Nephron (organoid): ENCODE results near the gene RFC2.

Experiments
- H3K27ac Mint-ChIP-seq, 3 experiments: 2 replicates each; pipeline ENCODE4 v1.8.0; 2020; ENCODE audit warnings: mixed read lengths in 3 of 3, mild to moderate bottlenecking in 2 of 3, moderate library complexity in 1 of 3
- H3K27me3 Mint-ChIP-seq: 2 replicates; pipeline ENCODE4 v1.8.0; 2021; ENCODE audit warnings: low read depth, mild to moderate bottlenecking, moderate library complexity, mixed read lengths
- H3K36me3 Mint-ChIP-seq: 2 replicates; pipeline ENCODE4 v1.8.0; 2020; ENCODE audit warnings: low read depth, mixed read lengths
- H3K4me1 Mint-ChIP-seq: 2 replicates; pipeline ENCODE4 v1.8.0; 2020; ENCODE audit warnings: mixed read lengths
- H3K4me3 Mint-ChIP-seq, 3 experiments: 2 replicates each; pipeline ENCODE4 v1.8.0; 2020; ENCODE audit warnings: mild to moderate bottlenecking in 3 of 3, mixed read lengths in 3 of 3, moderate library complexity in 2 of 3
- H3K9me3 Mint-ChIP-seq: 2 replicates; pipeline ENCODE4 v1.8.0; 2020; ENCODE audit warnings: mixed read lengths
- TF ChIP-seq, protein P1 (sequence below), 3 experiments: fragments of 200-600 bp; sonication (generic); IDR thresholded peaks; one replicate each; pipeline ENCODE4 v1.5.0; 2021; ENCODE audit warnings: antibody characterized with exemption in 3 of 3; ENCODE audit not compliant: unreplicated experiment in 3 of 3

RFC2 gene

DNA sequence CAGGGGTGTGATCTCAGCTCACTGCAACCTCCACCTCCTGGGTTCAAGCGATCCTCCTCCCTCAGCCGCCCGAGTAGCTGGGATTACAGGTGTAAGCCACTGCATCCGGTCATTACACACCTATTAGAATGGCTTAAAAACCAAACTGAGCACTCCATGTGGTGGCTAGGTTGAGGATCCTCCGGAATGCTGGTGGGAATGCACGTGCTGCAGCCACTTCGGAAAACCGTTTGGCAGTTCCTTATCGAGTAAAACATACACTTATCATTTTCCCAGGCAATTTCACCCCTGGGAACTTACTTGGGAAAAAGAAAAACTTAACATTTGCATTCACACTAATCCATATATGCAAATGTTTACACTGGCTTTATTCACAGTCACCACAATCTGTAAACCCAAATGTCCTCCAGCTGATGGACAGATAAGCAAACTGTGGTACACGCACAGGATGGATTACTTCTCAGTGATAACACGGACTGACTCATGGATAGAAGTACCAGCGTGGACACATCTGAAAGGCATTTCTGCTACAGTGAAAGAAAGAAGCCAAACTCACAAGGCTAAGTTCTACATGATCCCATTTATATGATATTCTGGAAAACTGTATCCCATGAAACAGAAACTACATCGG, 20.4 kb downstream of the RFC2 start:
- Mint-ChIP-seq H3K9me3 (no peaks in the 10 kb centered on the region), H3K27ac (no peak overlapping the region), H3K27me3 (no peaks in the 10 kb centered on the region), H3K4me3 (no peak overlapping the region), H3K36me3 (peaks cover 52% of the 10 kb centered on the region), H3K4me1 (no peaks in the 10 kb centered on the region)
- TF ChIP-seq, protein P1, sequence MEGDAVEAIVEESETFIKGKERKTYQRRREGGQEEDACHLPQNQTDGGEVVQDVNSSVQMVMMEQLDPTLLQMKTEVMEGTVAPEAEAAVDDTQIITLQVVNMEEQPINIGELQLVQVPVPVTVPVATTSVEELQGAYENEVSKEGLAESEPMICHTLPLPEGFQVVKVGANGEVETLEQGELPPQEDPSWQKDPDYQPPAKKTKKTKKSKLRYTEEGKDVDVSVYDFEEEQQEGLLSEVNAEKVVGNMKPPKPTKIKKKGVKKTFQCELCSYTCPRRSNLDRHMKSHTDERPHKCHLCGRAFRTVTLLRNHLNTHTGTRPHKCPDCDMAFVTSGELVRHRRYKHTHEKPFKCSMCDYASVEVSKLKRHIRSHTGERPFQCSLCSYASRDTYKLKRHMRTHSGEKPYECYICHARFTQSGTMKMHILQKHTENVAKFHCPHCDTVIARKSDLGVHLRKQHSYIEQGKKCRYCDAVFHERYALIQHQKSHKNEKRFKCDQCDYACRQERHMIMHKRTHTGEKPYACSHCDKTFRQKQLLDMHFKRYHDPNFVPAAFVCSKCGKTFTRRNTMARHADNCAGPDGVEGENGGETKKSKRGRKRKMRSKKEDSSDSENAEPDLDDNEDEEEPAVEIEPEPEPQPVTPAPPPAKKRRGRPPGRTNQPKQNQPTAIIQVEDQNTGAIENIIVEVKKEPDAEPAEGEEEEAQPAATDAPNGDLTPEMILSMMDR (IDR thresholded peaks at IDR 0.05; ENCODE audit: unreplicated experiment in 3 of 3), result no peak

DNA sequence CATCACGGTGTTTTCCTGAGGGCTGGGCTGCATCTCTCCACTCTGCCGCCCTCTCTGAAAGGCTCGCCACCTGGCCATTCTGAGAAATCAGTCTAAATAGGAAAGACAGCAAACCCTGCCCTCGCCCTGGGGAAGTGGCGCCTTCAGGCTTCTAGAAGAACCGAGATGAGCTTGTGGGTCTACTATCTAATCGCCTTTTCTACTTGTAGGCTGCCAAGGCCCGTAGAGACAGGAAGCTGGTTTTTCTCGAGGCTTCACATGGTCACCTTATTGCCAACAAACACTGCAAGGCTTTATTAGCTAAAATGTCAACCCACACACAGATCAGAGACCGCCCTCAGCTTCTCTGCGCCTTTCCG, 23.0 kb downstream of the RFC2 start:
- TF ChIP-seq, protein P1 (IDR thresholded peaks at IDR 0.05; ENCODE audit: unreplicated experiment in 3 of 3), result no peak
- Mint-ChIP-seq H3K4me1 (no peaks in the 10 kb centered on the region), H3K4me3 (no peak overlapping the region), H3K9me3 (no peaks in the 10 kb centered on the region), H3K27ac (no peak overlapping the region), H3K36me3 (peaks cover 49% of the 10 kb centered on the region), H3K27me3 (no peaks in the 10 kb centered on the region)

DNA sequence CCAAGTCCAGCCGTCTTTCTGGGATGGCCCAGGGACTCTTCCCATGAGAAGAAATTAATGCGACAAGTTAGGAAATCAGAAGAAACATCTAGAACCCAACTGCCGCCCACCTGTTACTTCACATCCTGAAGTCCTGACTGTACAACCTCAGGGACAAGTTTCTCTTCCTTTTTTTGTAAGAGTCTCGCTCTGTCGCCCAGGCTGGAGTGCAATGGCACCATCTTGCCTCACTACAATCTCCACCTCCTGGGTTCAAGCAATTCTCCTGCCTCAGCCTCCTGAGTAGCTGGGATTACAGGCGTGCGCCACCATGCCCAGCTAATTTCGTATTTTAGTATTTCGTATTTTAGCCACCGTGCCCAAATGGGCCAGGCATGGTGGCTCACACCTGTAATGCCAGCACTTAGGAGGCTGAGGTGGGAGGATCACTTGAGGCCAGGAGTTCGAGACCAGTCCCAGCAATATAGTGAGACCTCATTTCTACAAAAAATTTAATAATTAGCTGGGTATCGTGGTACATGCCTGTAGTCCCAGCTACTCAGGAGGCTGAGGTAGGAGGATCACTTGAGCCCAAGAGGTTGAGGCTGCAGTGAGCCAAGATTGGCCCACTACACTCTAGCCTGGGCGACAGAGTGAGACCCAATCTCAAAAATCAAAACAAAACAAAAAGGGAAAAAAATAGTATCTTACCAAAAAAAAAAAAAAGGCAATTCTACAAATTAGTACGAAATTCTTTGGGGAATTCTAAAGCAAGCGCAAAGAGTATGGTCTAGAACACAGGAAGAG, 23.6 kb downstream of the RFC2 start:
- H3K9me3 Mint-ChIP-seq, result no peaks in the 10 kb centered on the region
- TF ChIP-seq, protein P1 (IDR thresholded peaks at IDR 0.05; ENCODE audit: unreplicated experiment in 3 of 3), result no peak

DNA sequence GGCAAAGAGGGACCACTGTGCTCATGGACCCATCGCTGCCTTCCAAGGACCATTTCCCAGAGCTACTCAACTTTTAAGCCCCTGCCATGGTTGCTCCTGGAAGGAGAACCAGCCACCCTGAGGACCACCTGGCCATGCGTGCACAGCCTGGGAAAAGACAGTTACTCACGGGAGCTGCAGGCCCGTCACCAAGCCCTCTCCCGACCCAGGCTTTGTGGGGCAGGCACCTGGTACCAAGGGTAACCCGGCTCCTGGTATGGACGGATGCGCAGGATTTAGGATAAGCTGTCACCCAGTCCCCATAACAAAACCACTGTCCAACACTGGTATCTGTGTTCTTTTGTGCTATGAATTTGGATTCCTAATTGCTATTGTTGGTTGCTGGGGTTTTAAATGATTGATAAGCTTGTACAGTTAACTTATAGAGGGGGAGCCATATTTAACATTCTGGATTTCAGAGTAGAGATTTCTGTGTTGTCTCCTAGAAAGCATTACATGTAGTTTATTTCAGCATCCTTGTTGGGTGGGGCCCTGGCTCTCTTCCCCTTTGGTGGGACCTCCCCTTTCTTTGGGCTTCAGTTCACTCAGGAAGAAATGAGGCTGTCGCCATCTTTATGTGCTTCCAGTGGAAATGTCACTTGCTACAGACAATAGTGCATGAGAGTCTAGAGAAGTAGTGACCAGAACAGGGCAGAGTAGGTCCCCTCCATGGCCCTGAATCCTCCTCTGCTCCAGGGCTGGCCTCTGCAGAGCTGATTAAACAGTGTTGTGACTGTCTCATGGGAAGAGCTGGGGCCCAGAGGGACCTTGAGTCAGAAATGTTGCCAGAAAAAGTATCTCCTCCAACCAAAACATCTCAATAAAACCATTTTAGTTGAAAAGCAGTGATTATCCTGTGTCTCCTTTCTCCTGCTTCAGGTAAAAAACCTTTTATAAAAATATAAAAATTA, 25.0 kb downstream of the RFC2 start:
- Mint-ChIP-seq H3K36me3 (peaks cover 45% of the 10 kb centered on the region), H3K27me3 (no peaks in the 10 kb centered on the region), H3K9me3 (no peaks in the 10 kb centered on the region), H3K27ac (no peak overlapping the region), H3K4me3 (no peak overlapping the region), H3K4me1 (no peaks in the 10 kb centered on the region)
- TF ChIP-seq, protein P1 (IDR thresholded peaks at IDR 0.05; ENCODE audit: unreplicated experiment in 3 of 3), result no peak

More for the DNA sequence above, 23.6 kb downstream of the RFC2 start:
- Mint-ChIP-seq H3K4me1 (no peaks in the 10 kb centered on the region), H3K36me3 (peaks cover 51% of the 10 kb centered on the region), H3K27me3 (no peaks in the 10 kb centered on the region), H3K27ac (no peak overlapping the region), H3K4me3 (no peak overlapping the region)

DNA sequence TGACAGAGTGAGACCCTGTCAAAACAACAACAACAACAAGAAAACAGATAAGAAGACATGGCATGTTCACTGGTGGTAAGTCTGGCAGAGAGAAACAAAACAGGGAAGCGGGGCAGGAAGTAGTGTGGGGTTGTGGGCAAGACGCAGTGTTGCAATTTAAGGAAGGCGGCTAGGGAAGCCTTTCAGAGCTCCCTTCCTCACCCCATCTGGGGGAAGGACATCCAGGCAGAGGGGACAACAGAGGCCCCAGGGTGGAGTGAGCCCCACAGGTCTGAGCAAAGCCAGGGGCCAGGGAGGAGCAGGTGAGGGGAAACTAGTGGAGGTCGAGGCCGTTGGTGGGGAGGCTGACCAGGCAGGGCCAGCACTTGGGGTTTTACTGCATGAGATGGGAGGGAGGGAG, 27.6 kb downstream of the RFC2 start:
- TF ChIP-seq, protein P1 (IDR thresholded peaks at IDR 0.05; ENCODE audit: unreplicated experiment in 3 of 3), result no peak
- H3K27ac Mint-ChIP-seq, result no peak overlapping the region
- no peaks in the 10 kb centered on the region for H3K27me3 Mint-ChIP-seq
- H3K9me3 Mint-ChIP-seq, result no peaks in the 10 kb centered on the region
- H3K36me3 Mint-ChIP-seq, result peaks cover 40% of the 10 kb centered on the region
- no peaks in the 10 kb centered on the region for H3K4me1 Mint-ChIP-seq
- H3K4me3 Mint-ChIP-seq, result no peak overlapping the region
